GM18498 (cell line): ENCODE results near the gene NADSYN1.

Experiments
- ATAC-seq: cut with Tn5 transposase; IDR thresholded peaks from one replicate; pipeline ENCODE4 v1.9.1; 2021; ENCODE audit warnings: mild to moderate bottlenecking, moderate library complexity; ENCODE audit not compliant: unreplicated experiment

Gene NADSYN1

GRCh38 chr11:71450939-71451338, 2.1 kb upstream of the NADSYN1 start:
- no peak for ATAC-seq

GRCh38 chr11:71451596-71452198, 1.3 kb upstream of the NADSYN1 start:
- no peak for ATAC-seq

- ATAC-seq: no peak
Observed at GRCh38 chr11:71452199-71453036, 585 bp upstream of the NADSYN1 start.

- no peak for ATAC-seq
Observed at GRCh38 chr11:71453918-71454304, 908 bp downstream of the NADSYN1 start.

GRCh38 chr11:71454470-71455113, 1.6 kb downstream of the NADSYN1 start:
- ATAC-seq: no peak

GRCh38 chr11:71456294-71456693, 3.3 kb downstream of the NADSYN1 start:
- no peak for ATAC-seq

GRCh38 chr11:71456831-71457230, 3.8 kb downstream of the NADSYN1 start:
- no peak for ATAC-seq

GRCh38 chr11:71458146-71459070, 5.4 kb downstream of the NADSYN1 start:
- ATAC-seq: no peak

- no peak for ATAC-seq
Observed at GRCh38 chr11:71459076-71459766, 6.2 kb downstream of the NADSYN1 start.

GRCh38 chr11:71459767-71460320, 6.8 kb downstream of the NADSYN1 start:
- no peak for ATAC-seq

GRCh38 chr11:71461696-71462095, 8.7 kb downstream of the NADSYN1 start:
- ATAC-seq: no peak

- no peak for ATAC-seq
Observed at GRCh38 chr11:71462726-71463125, 9.7 kb downstream of the NADSYN1 start.

- ATAC-seq: no peak
Observed at GRCh38 chr11:71463331-71464211, 10.6 kb downstream of the NADSYN1 start.

- no peak for ATAC-seq
Observed at GRCh38 chr11:71465054-71465453, 12.1 kb downstream of the NADSYN1 start.

GRCh38 chr11:71466358-71466757, 13.4 kb downstream of the NADSYN1 start:
- ATAC-seq: no peak

GRCh38 chr11:71467164-71467563, 14.2 kb downstream of the NADSYN1 start:
- no peak for ATAC-seq

GRCh38 chr11:71470946-71471345, 17.9 kb downstream of the NADSYN1 start:
- ATAC-seq: no peak

- no peak for ATAC-seq
Observed at GRCh38 chr11:71472357-71472885, 19.4 kb downstream of the NADSYN1 start.
